Panc1 (cell line): ENCODE data around the gene HYAL2. TPM values are rescaled to one million over a fixed set of nuclear protein-coding genes. Genes with fewer than 3 reads are reported as not detected.

Source experiments
- ATAC-seq: fragments of 200-7000 bp; cut with Tn5 transposase; 2 replicates; pipeline ENCODE4 v1.9.1; 2020; ENCODE audit warnings: mild to moderate bottlenecking, moderate library complexity
- BruUV-seq: library from RNA; stranded (reverse); fragments of 400-500 nt; replicated peaks from 2 replicates; lab custom pipeline; 2021; lab: Mats Ljungman, UMichigan
- CTCF ChIA-PET: fragments of 300-600 bp; sonication (Branson Sonifier 250); formaldehyde crosslinking; loops from one replicate; lab custom pipeline; 2022; ENCODE audit warnings: antibody characterized with exemption; lab: Charles Lee
- POLR2A ChIA-PET: fragments of 300-600 bp; sonication (Branson Sonifier 250); formaldehyde crosslinking; loops from one replicate; lab custom pipeline; 2022; ENCODE audit warnings: antibody characterized with exemption; lab: Charles Lee
- DNase-seq: peaks from one replicate; pipeline ENCODE4 v3.0.0-alpha.2; 2010; ENCODE audit warnings: low read depth, low spot score
- H3K27ac ChIP-seq: 2 replicates; pipeline ENCODE4 v1.5.1; 2011; ENCODE audit warnings: mild to moderate bottlenecking, low read length, inconsistent platforms
- H3K27me3 ChIP-seq: fragments of 200-500 bp; sonication (Bioruptor generic); 2 replicates; pipeline ENCODE4 v1.6.0; 2014; ENCODE audit warnings: low read length, inconsistent platforms; ENCODE audit not compliant: control insufficient read depth, insufficient read depth
- H3K36me3 ChIP-seq: fragments of 200-500 bp; sonication (Bioruptor generic); 2 replicates; pipeline ENCODE4 v1.5.1; 2014; ENCODE audit warnings: inconsistent platforms, mild to moderate bottlenecking, low read length, moderate library complexity; ENCODE audit not compliant: control insufficient read depth, insufficient read depth
- H3K4me1 ChIP-seq: 2 replicates; pipeline ENCODE4 v1.5.1; 2011; ENCODE audit warnings: inconsistent platforms, mild to moderate bottlenecking, low read length, moderate library complexity; ENCODE audit not compliant: control insufficient read depth, insufficient read depth
- H3K4me3 ChIP-seq, 2 experiments: 2 replicates each; pipeline ENCODE4 v1.5.1; 2011 to 2012; ENCODE audit warnings: low read depth in 2 of 2, low read length in 2 of 2, mild to moderate bottlenecking in 2 of 2, inconsistent platforms in 1 of 2, moderate library complexity in 1 of 2
- H3K9me3 ChIP-seq: fragments of 200-500 bp; sonication (Bioruptor generic); 2 replicates; pipeline ENCODE4 v1.5.1; 2014; ENCODE audit warnings: low read depth, mild to moderate bottlenecking, inconsistent platforms, low read length, moderate library complexity; ENCODE audit not compliant: control insufficient read depth, insufficient read depth
- CTCF ChIP-seq: fragments of 450-650 bp; IDR thresholded peaks from 2 replicates; pipeline ENCODE4 v1.5.1; 2017; ENCODE audit warnings: mild to moderate bottlenecking
- POLR2AphosphoS5 ChIP-seq: IDR thresholded peaks from 2 replicates; pipeline ENCODE4 v1.6.1; 2012; ENCODE audit warnings: mild to moderate bottlenecking, low read depth, low read length, moderate library complexity
- REST ChIP-seq, 2 experiments: IDR thresholded peaks; 2 replicates each; pipeline ENCODE4 v1.6.1; 2011 to 2012; ENCODE audit warnings: low read depth in 2 of 2, control low read depth in 1 of 2, low read length in 1 of 2, mild to moderate bottlenecking in 1 of 2, moderate library complexity in 1 of 2; ENCODE audit not compliant: insufficient read depth in 1 of 2
- SIN3A ChIP-seq: IDR thresholded peaks from 2 replicates; pipeline ENCODE4 v1.6.1; 2012; ENCODE audit warnings: low read depth, mild to moderate bottlenecking, low read length, moderate library complexity, borderline replicate concordance; ENCODE audit not compliant: insufficient read depth
- TCF7L2 ChIP-seq: IDR thresholded peaks from 2 replicates; pipeline ENCODE4 v1.6.1; 2011; ENCODE audit warnings: mild to moderate bottlenecking, low read depth, low read length, inconsistent platforms
- in situ Hi-C: cut with HindIII; loops from 2 replicates; pipeline ENCODE4 v1.10.0; 2016; ENCODE audit warnings: low sequenced_read_pairs, low pct_unique_long_range_greater_than_20kb
- intact Hi-C: fragments of 100-400 bp; cut with micrococcal nuclease; formaldehyde crosslinking; loops from one replicate; pipeline ENCODE4 v1.10.0; 2022; ENCODE audit not compliant: unreplicated experiment
- total RNA-seq: library from RNA; stranded (reverse); gene quantifications from one replicate; pipeline ENCODE4 v1.2.1, GENCODE V29; 2021; ENCODE audit not compliant: unreplicated experiment

HYAL2 gene
- total RNA-seq, 1 experiment from 2014 or later = 41.5 TPM

- intact Hi-C loops = no loop called here
Measured at GRCh38 chr3:50271314-50271936, 51.1 kb downstream of the HYAL2 start.

GRCh38 chr3:50270422-50271224 lies 51.9 kb downstream of the HYAL2 start:
- no TSS peak for BruUV-seq
- TF ChIP-seq SIN3A (no peak), POLR2AphosphoS5 (no peak), TCF7L2 (no peak), REST (IDR thresholded peaks at IDR 0.05; ENCODE audit: insufficient read depth in 1 of 2, low read depth in 2 of 2, low read length in 1 of 2) (no peak), CTCF (no peak)
- Histone ChIP-seq H3K4me3 (no peak overlapping the region), H3K9me3 (no peaks in the 10 kb centered on the region), H3K27ac (no peak overlapping the region), H3K4me1 (peaks cover 8% of the 10 kb centered on the region), H3K27me3 (no peaks in the 10 kb centered on the region), H3K36me3 (no peaks in the 10 kb centered on the region)
- ATAC-seq (no peak), DNase-seq (no peak)
- CTCF ChIA-PET = interaction anchor here (0.6 to 1.1 kb wide), 2 partner anchors 10 to 44 kb away, joined by 3 to 5 read pairs; no protein-coding TSS in a partner anchor
- POLR2A ChIA-PET = no interaction called here
- intact Hi-C loops (no loop called here), in situ Hi-C loops (no loop called here)

More at GRCh38 chr3:50271314-50271936, 51.1 kb downstream of the HYAL2 start:
- Histone ChIP-seq H3K36me3 (no peaks in the 10 kb centered on the region), H3K9me3 (no peaks in the 10 kb centered on the region), H3K27ac (no peak overlapping the region), H3K4me1 (peaks cover 8% of the 10 kb centered on the region), H3K27me3 (no peaks in the 10 kb centered on the region), H3K4me3 (no peak overlapping the region)
- ATAC-seq (no peak), DNase-seq (no peak)
- TF ChIP-seq SIN3A (no peak), CTCF (no peak)
- ChIA-PET CTCF (interaction anchor here (1.0 to 1.1 kb wide), 2 partner anchors 11 to 148 kb away, joined by 3 read pairs; no protein-coding TSS in a partner anchor), POLR2A (no interaction called here)
- BruUV-seq = no TSS peak
- in situ Hi-C loops = no loop called here
